HEK293T (cell line): Measurements from ENCODE around the gene TMEM192.
"Not testable (repeated sequence)": the region's sequence is repeated elsewhere in the genome, so short reads cannot be mapped to it uniquely, and the experiment has no call there.

Source experiments
- L3MBTL2 ChIP-seq: fragments of 450-650 bp; conservative IDR thresholded peaks from 2 replicates; pipeline ENCODE4 v1.6.1; 2016; ENCODE audit warnings: mild to moderate bottlenecking
- LEF1 ChIP-seq: fragments of 450-650 bp; IDR thresholded peaks from 2 replicates; pipeline ENCODE4 v1.6.1; 2017; ENCODE audit warnings: mild to moderate bottlenecking, borderline replicate concordance
- SP1 ChIP-seq: fragments of 450-650 bp; IDR thresholded peaks from 2 replicates; pipeline ENCODE4 v1.6.1; 2017
- SUZ12 ChIP-seq: fragments of 450-650 bp; IDR thresholded peaks from 2 replicates; pipeline ENCODE4 v1.6.1; 2016; ENCODE audit warnings: mild to moderate bottlenecking

DNA sequence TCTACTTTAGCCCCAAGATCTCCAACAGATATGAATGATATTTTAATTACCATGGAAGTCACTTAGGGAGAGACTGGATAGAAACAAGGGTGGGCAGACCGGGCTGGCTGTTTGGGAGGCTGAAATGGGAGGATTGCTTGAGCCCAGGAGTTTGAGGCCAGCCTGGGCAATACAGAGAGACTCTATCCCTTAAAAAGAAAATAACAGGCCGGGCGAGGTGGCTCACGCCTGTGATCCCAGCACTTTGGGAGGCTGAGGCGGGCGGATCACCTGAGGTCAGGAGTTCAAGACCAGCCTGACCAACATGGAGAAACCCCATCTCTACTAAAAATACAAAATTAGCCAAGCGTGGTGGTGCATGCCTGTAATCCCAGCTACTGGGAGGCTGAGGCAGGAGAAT lies 27.9 kb downstream of the TMEM192 start:
- TF ChIP-seq SP1, SUZ12, LEF1, L3MBTL2: not testable (repeated sequence)
